Fibroblast of mammary gland (primary cell): ENCODE measurements around the gene FEN1.

ENCODE experiments used
- DNase-seq: peaks from one replicate; pipeline ENCODE4 v3.0.0-alpha.2; 2010; ENCODE audit warnings: low read depth
- H3K4me3 ChIP-seq: 2 replicates; pipeline ENCODE4 v1.5.1; 2011; ENCODE audit warnings: low read depth, mild to moderate bottlenecking, low read length, moderate library complexity; ENCODE audit not compliant: control insufficient read depth
- CTCF ChIP-seq: conservative IDR thresholded peaks from 2 replicates; pipeline ENCODE4 v1.5.1; 2011; ENCODE audit warnings: low read depth, low read length, inconsistent platforms; ENCODE audit not compliant: control insufficient read depth, insufficient read depth

FEN1 gene

GRCh38 chr11:61757213-61757862 lies 35.4 kb upstream of the FEN1 start:
- no peak overlapping the region for H3K4me3 ChIP-seq
- no peak for DNase-seq
- TF ChIP-seq CTCF: no peak

GRCh38 chr11:61760946-61761345 lies 31.8 kb upstream of the FEN1 start:
- no peak for TF ChIP-seq CTCF
- H3K4me3 ChIP-seq: no peak overlapping the region
- DNase-seq: no peak

GRCh38 chr11:61761440-61762222 lies 31.1 kb upstream of the FEN1 start:
- DNase-seq: no peak
- no peak for TF ChIP-seq CTCF
- no peak overlapping the region for H3K4me3 ChIP-seq

GRCh38 chr11:61762223-61762615 lies 30.5 kb upstream of the FEN1 start:
- no peak for DNase-seq
- H3K4me3 ChIP-seq: no peak overlapping the region
- TF ChIP-seq CTCF: no peak

- no peak for DNase-seq
- H3K4me3 ChIP-seq: no peak overlapping the region
- TF ChIP-seq CTCF: no peak
Observed at GRCh38 chr11:61762798-61763197, 29.9 kb upstream of the FEN1 start.

- no peak for DNase-seq
- no peak overlapping the region for H3K4me3 ChIP-seq
- TF ChIP-seq CTCF: no peak
Observed at GRCh38 chr11:61763930-61764605, 28.6 kb upstream of the FEN1 start.
